ENCODE results near the gene UBE2M.

GRCh38 chr19:58568453-58569130, 10.2 kb upstream of the UBE2M start:
- TF ChIP-seq CTCF (IDR thresholded peaks at IDR 0.05) (no peak), POLR2AphosphoS5 (IDR thresholded peaks at IDR 0.05) (no peak), POLR2A (IDR thresholded peaks at IDR 0.05) (no peak)
